Hippocampal formation (tissue), 2 donors: ENCODE results near the gene CEACAM4.
A peak's percentile ranks its signal among the peaks of the same experiment; 100 is the strongest.
"Not testable (repeated sequence)": the region's sequence is repeated elsewhere in the genome, so short reads cannot be mapped to it uniquely, and the experiment has no call there.

Experiments used
- DNase-seq, 2 donors: peaks; one replicate each; lab custom pipeline; 2025; lab: John Stamatoyannopoulos, UW

The CEACAM4 gene

GRCh38 chr19:41626877-41627276 is at the start of gene CEACAM4:
Gene CEACAM4 (minus strand): TSS chr19:41627074. CDS start chr19:41626963, 111 bp downstream.
- DNase-seq = no peak

DNA sequence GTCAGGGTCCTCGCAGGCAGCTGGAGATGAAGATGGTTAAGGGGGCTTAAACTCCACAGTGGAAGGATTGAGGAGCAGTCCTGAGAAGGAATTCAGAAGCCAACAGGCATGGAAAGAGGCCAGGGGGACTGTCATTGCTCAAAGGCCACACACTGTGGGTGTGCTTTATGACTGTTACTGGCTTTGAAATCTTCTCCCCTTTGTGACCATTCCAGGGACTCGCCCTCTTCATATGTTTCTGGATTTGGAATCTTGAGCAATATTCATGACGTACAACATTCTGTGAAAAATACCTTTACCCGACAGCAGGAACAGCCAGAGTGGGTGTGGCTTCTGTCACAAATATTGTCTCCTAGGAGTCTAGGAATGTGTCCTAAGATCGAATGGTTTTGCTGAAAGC is 44.6 kb upstream of the CEACAM4 start:
- DNase-seq = no peak

DNA sequence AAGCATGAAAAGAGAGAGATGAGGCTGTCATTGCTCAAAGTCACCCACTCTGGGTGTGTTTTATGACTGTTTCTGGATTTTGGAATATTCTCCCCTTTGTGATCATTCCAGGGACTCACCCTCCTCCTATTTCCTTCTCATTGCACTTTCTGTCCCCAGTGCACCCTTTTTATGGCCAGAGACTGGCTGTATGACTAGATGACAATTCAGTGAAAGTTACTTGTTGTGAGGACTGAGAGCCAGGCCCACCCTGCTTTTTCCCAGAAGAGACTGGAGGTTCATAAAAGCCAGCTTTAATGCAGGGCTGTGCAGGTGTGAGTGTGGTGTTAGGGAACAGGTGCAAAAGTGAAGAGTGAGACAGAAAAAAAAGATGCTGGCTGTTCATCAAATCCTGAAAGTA is 43.9 kb upstream of the CEACAM4 start:
- DNase-seq = no peak

DNA sequence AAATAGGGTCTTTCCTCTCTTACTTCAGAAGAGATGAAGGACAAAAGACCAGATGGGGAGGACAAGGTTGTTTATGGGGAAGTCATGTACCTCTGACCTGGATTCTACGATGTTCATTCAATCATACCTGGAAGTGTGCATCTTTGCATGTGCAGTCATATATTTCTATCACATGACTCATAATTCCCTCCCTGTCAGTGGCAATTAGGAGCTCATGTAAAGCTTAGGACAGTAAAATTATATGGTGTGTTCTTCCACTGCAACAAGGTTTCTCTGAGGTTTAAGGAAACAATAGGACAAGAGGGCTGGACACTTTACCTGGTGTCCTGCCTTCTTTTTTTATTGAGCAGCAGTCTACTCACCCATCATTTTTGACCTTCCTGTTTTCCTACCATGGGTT is 41.4 kb upstream of the CEACAM4 start:
- DNase-seq = no peak

DNA sequence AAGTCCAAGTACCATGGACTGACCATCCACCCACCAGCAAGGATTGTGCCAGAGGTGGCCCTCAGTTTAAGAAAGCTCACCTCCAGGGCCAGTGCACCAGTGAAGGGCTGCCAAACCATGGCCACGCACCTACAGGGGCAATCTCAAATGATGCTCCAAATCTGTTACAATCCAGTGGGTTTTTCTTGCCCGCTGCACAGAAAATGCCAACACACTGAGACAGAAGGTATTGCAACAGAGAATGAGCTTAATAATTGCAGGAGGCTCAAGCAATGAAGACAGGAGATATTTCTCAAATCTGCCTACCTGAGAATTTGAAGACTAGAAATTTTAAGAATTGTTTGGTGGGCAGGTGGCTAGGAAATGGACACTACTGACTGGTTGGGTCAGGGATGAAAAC is 39.2 kb upstream of the CEACAM4 start:
- DNase-seq = no peak

GRCh38 chr19:41657157-41657556 is 30.3 kb upstream of the CEACAM4 start:
- no peak for DNase-seq

- DNase-seq = not testable (repeated sequence)
These were observed 29.9 kb upstream of the CEACAM4 start for GRCh38 chr19:41656756-41657155.

GRCh38 chr19:41652250-41652649 is 25.4 kb upstream of the CEACAM4 start:
- no peak for DNase-seq

GRCh38 chr19:41649827-41650226 is 23.0 kb upstream of the CEACAM4 start:
- DNase-seq = no peak

GRCh38 chr19:41646589-41647204 is 19.8 kb upstream of the CEACAM4 start:
- DNase-seq = no peak

GRCh38 chr19:41641879-41642485 is 15.1 kb upstream of the CEACAM4 start:
- DNase-seq = peak; percentile 39 to 45

- no peak for DNase-seq
These were observed 11.8 kb upstream of the CEACAM4 start for GRCh38 chr19:41638641-41639081.

GRCh38 chr19:41637484-41637883 is 10.6 kb upstream of the CEACAM4 start:
- no peak for DNase-seq

GRCh38 chr19:41627966-41628675 is 1.2 kb upstream of the CEACAM4 start:
- no peak for DNase-seq

GRCh38 chr19:41626278-41626677 is 596 bp downstream of the CEACAM4 start:
- DNase-seq = no peak

GRCh38 chr19:41624937-41625336 is 1.9 kb downstream of the CEACAM4 start:
- DNase-seq = no peak

DNA sequence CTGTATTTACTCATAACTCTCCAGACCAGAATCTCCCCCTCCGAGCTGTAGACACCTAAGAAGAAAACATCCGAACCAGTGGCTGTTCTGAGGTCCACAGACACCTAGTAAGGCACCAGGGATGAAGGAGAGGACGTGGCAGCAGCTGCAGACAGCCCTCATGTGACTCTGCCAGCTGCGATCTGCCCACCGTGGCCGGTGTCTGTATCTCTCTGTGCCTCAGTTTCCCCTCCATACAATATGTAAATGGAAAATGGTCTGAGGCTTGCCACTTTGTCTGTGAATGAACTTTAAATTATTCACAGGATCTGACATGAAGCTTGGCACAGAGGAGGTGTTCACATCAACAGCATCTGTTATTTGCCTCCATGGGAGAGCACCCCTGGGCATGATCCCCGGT is 2.4 kb downstream of the CEACAM4 start:
- DNase-seq = no peak

DNA sequence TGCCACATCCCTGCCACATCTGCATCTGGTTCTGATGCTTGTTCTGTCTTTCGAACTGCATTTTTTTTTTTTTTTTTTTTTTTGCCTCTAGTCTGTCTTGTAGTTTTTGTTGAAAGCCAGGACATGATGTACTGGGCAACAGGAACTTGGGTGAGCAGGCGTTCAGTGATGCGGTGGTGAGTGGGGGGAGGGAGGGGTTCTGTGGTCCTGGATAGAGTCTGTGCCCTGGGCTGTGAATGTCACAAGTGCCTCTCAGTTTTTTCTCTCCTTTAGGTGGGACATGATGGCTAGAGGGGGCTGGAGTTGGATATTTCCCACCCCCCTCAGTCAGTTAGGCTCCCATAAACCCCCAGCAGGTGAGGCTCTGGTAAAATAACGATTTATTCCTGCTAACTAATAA is 3.5 kb downstream of the CEACAM4 start:
- no peak for DNase-seq

GRCh38 chr19:41621654-41622053 is 5.2 kb downstream of the CEACAM4 start:
- DNase-seq = no peak

- DNase-seq = no peak
These were observed 5.6 kb downstream of the CEACAM4 start for GRCh38 chr19:41621226-41621625.

DNA sequence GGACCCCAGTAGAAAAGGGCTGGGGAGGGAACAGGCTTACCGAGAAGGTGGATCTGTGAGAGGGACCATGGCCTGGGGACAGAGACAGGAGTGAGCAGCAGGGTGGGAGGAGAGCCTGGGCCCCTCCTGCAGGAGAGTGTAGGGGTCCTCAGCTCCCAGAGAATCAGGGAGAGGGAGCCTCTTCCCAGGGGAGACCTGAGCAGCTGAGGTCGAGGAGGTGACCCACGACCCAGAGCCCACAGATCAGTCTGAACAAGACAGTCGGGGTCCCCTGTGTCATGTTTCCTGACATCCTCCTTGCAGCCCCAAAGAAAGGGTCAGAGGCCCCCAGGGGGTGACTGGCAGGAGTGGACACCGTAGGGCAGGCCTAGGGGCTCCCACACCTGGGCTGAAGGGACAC is 6.7 kb downstream of the CEACAM4 start:
- DNase-seq = no peak

DNA sequence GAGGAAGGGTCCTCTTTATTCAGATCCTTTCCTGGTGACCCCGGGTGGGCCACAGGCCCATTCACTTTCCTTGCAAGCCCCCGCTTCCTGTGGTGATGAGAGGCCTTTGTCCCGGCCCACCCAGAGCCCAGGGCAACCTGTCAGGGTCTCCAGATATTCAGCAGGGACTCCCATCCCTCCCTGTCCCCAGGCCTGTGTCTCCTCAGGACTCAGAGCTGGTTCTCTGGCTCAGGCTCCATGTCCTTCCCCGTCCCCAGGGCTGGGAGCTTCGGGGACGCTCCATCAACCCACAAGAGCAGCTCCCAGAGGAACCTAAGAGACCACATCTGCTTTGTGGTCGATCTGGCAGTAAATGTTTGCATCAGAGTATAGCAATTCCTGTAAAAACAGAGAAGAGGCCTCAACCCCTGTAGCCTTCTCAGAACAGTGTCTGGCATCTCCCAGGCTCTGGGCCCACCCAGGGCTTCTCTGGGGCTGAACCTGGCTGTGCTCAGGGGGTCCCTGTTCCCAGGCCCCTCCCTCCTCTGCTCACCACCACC is 7.8 kb downstream of the CEACAM4 start:
- DNase-seq = no peak
